GM12878 (cell line): ENCODE results near the gene GAS2. TPM values are rescaled to one million over a fixed set of nuclear protein-coding genes. Genes with fewer than 3 reads are reported as not detected.

ENCODE experiments used
- ATAC-seq: fragments of 200-7000 bp; cut with Tn5 transposase; 3 replicates; pipeline ENCODE4 v1.9.1; 2020; ENCODE audit warnings: mild to moderate bottlenecking, moderate library complexity
- BruUV-seq: library from RNA; stranded (reverse); fragments of 400-500 nt; replicated peaks from 2 replicates; lab custom pipeline; 2021; lab: Mats Ljungman, UMichigan
- CTCF ChIA-PET: fragments of 300-600 bp; sonication (Branson Sonifier 250); formaldehyde crosslinking; extraction: SDS; loops from one replicate; lab custom pipeline; 2021; ENCODE audit warnings: inconsistent platforms; lab: Yijun Ruan, JAX
- POLR2A ChIA-PET: fragments of 350-600 bp; formaldehyde crosslinking; extraction: SDS; loops from one replicate; lab custom pipeline; 2021; ENCODE audit warnings: inconsistent platforms; lab: Charles Lee
- RAD21 ChIA-PET: fragments of 300-600 bp; sonication (Branson Sonifier 250); formaldehyde crosslinking; loops from one replicate; lab custom pipeline; 2023; ENCODE audit warnings: antibody characterized with exemption; ENCODE audit not compliant: unreplicated experiment; lab: Charles Lee
- SMC1A ChIA-PET: fragments of 300-600 bp; sonication (Branson Sonifier 250); formaldehyde crosslinking; loops from one replicate; lab custom pipeline; 2023; ENCODE audit not compliant: unreplicated experiment, uncharacterized antibody; lab: Charles Lee
- DNase-seq: peaks from one replicate; pipeline ENCODE4 v3.0.0-alpha.2; 2011; ENCODE audit warnings: low read depth, low spot score
- FAIRE-seq: peaks from 3 replicates; lab custom pipeline; 2011; peaks lifted over from hg19 to GRCh38; lab: Jason Lieb, UNC
- H2AFZ ChIP-seq: 2 replicates; pipeline ENCODE4 v1.6.0; 2011; ENCODE audit warnings: low read depth, low read length, control low read depth; ENCODE audit not compliant: control insufficient read depth
- H3K27ac ChIP-seq: 2 replicates; pipeline ENCODE4 v1.5.1; 2011; ENCODE audit warnings: control low read depth; ENCODE audit not compliant: control insufficient read depth, insufficient read depth
- H3K27me3 ChIP-seq, 2 experiments: replicated peaks in 1 of 2; 2 replicates each; pipeline versions ENCODE4 v1.6.0 to v1.6.1; 2011; ENCODE audit warnings: low read length in 1 of 2; ENCODE audit not compliant: control insufficient read depth in 2 of 2, insufficient read depth in 2 of 2
- H3K36me3 ChIP-seq, 2 experiments: 2 replicates each; pipeline ENCODE4 v1.5.1; 2011; ENCODE audit warnings: low read length in 1 of 2; ENCODE audit not compliant: control insufficient read depth in 2 of 2, insufficient read depth in 2 of 2
- H3K4me1 ChIP-seq: 2 replicates; pipeline ENCODE4 v1.6.1; 2011; ENCODE audit warnings: mild to moderate bottlenecking, low read length, moderate library complexity, mixed read lengths; ENCODE audit not compliant: control insufficient read depth, insufficient read depth
- H3K4me2 ChIP-seq: 2 replicates; pipeline ENCODE4 v1.6.0; 2011; ENCODE audit warnings: control low read depth; ENCODE audit not compliant: control insufficient read depth, insufficient read depth
- H3K4me3 ChIP-seq: fragments of 200-600 bp; sonication (generic); 2 replicates; pipeline ENCODE4 v1.5.1; 2016
- H3K79me2 ChIP-seq: 2 replicates; pipeline ENCODE4 v1.6.0; 2011; ENCODE audit warnings: low read length; ENCODE audit not compliant: control insufficient read depth, insufficient read depth
- H3K9ac ChIP-seq: 2 replicates; pipeline ENCODE4 v1.8.0; 2011; ENCODE audit warnings: low read length, control low read depth, mixed read lengths; ENCODE audit not compliant: control insufficient read depth, insufficient read depth
- H3K9me3 ChIP-seq: replicated peaks from 3 replicates; pipeline ENCODE4 v1.5.1; 2011; ENCODE audit warnings: mild to moderate bottlenecking, low read length; ENCODE audit not compliant: control insufficient read depth, insufficient read depth
- H4K20me1 ChIP-seq: 2 replicates; pipeline ENCODE4 v1.6.0; 2011; ENCODE audit not compliant: control insufficient read depth, insufficient read depth
- EGR1 ChIP-seq, 2 experiments: IDR thresholded peaks; 1 replicate in 1 of 2; 2 replicates in 1 of 2; pipeline ENCODE4 v1.6.1; 2011 to 2012; ENCODE audit warnings: low read depth in 2 of 2, low read length in 2 of 2, borderline replicate concordance in 1 of 2, mild to moderate bottlenecking in 1 of 2, moderate library complexity in 1 of 2
- POLR2A ChIP-seq: IDR thresholded peaks from 2 replicates; pipeline ENCODE4 v1.6.1; 2011; ENCODE audit warnings: low read depth, mild to moderate bottlenecking, low read length
- ZBTB4 ChIP-seq: fragments of 450-650 bp; formaldehyde crosslinking; IDR thresholded peaks from 2 replicates; pipeline ENCODE4 v1.4.0; 2022; ENCODE audit warnings: mild to moderate bottlenecking, moderate library complexity
- WGBS: methylation state at CpG from one replicate; pipeline ENCODE4 v1.1.6; 2016; ENCODE audit warnings: low lambda C conversion rate; ENCODE audit not compliant: insufficient replicate concordance, insufficient coverage; ENCODE audit errors: missing lambda C conversion rate; 5-methylcytosine and 5-hydroxymethylcytosine counted together
- in situ Hi-C: fragments of 300-500 bp; cut with MboI; formaldehyde crosslinking; loops from 9 replicates; pipeline ENCODE4 v1.14.3; 2018; ENCODE audit warnings: mixed read lengths
- intact Hi-C: fragments of 100-400 bp; cut with micrococcal nuclease; formaldehyde crosslinking; loops from one replicate; pipeline ENCODE4 v1.14.2; 2022; ENCODE audit not compliant: unreplicated experiment
- polyA plus RNA-seq, 11 experiments: library from polyadenylated mRNA; depleted of rRNA in 4 of 11; unstranded in 6 of 11; stranded (reverse) in 5 of 11; fragments of >200 nt; fragmentation: Nextera tagmentation in 4 of 11; fragmentation: Illumina TruSeq in 1 of 11; extraction: Ambion mirVana in 4 of 11; extraction: Trizol in 1 of 11; gene quantifications; 1 replicate in 1 of 11; 2 replicates in 10 of 11; pipeline versions ENCODE4 v1.2.1 to v1.2.3, GENCODE V29; 2011 to 2016; ENCODE audit warnings: inconsistent platforms in 2 of 11, missing spikeins in 2 of 11, low read depth in 1 of 11
- total RNA-seq, 4 experiments: library from RNA; depleted of rRNA in 3 of 4; stranded (reverse); fragments of >200 nt in 3 of 4; fragmentation: Illumina TruSeq in 1 of 4; extraction: Trizol in 1 of 4; gene quantifications; 2 replicates each; pipeline versions ENCODE4 v1.2.1 to v1.2.3, GENCODE V29; 2013 to 2021

Gene GAS2
- total and polyA plus RNA-seq, 10 of the 15 experiments (the other 5 are each of a cell fraction or from before 2014, with no cell fraction given) = 16.4 to 81.4 (median 26.2) TPM

DNA sequence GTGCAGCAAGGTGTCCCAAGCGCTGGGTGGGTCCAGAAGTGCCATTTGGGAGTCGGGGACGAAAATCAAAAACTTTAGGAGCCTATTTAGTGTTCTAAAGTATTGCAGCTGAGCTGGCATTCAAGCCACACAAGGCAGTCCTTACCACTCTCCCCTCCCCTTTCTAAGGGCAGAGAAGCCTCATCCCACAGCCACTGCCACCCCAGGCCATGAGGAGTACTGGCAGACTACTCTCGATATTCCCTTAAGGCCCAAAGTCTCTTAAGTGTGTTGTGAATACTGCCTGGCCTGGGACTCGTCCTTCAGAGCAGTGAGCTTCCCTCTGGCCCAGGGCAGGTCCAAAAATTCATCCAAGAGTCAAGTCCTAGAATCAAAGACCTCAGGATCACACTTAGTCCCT is 48.5 kb upstream of the GAS2 start:
- CTCF ChIA-PET = no interaction called here
- Histone ChIP-seq H3K4me1 (no peaks in the 10 kb centered on the region), H3K9me3 (peaks cover 2% of the 10 kb centered on the region), H2AFZ (no peak overlapping the region)
- TF ChIP-seq EGR1 (IDR thresholded peaks at IDR 0.05; ENCODE audit: borderline replicate concordance in 1 of 2, low read depth in 2 of 2, low read length in 2 of 2) = no peak
- no peak for TF ChIP-seq POLR2A
- TF ChIP-seq ZBTB4 (CRISPR knock-in tag) = no peak
- TF ChIP-seq, all 136 proteins: peak for 0
- in situ Hi-C loops = no loop called here
- ATAC-seq (no peak), FAIRE-seq (no peak), DNase-seq (no peak)
- BruUV-seq = no TSS peak
- POLR2A ChIA-PET = no interaction called here
- Histone ChIP-seq H4K20me1 (no peaks in the 10 kb centered on the region), H3K27ac (no peak overlapping the region), H3K4me3 (no peak overlapping the region), H3K36me3 (no peaks in the 10 kb centered on the region; a peak in 1 of 4 replicates), H3K79me2 (no peaks in the 10 kb centered on the region; the same call in none of the 2 replicates), H3K27me3 (no peaks in the 10 kb centered on the region), H3K4me2 (no peak overlapping the region), H3K9ac (no peak overlapping the region)
- RAD21 ChIA-PET = no interaction called here
- intact Hi-C loops = no loop called here
- WGBS = 70% methylated on average over 5 of the region's 5 CpGs
- SMC1A ChIA-PET = interaction anchor here (0.9 kb wide), 1 partner anchor 113 kb away, joined by 3 read pairs; no protein-coding TSS in a partner anchor
